Measurements from ENCODE around the gene GRK5. TPM values are rescaled to one million over a fixed set of nuclear protein-coding genes. Genes with fewer than 3 reads are reported as not detected.

Gene GRK5
- total RNA-seq, 1 donor = 20.5 TPM

DNA sequence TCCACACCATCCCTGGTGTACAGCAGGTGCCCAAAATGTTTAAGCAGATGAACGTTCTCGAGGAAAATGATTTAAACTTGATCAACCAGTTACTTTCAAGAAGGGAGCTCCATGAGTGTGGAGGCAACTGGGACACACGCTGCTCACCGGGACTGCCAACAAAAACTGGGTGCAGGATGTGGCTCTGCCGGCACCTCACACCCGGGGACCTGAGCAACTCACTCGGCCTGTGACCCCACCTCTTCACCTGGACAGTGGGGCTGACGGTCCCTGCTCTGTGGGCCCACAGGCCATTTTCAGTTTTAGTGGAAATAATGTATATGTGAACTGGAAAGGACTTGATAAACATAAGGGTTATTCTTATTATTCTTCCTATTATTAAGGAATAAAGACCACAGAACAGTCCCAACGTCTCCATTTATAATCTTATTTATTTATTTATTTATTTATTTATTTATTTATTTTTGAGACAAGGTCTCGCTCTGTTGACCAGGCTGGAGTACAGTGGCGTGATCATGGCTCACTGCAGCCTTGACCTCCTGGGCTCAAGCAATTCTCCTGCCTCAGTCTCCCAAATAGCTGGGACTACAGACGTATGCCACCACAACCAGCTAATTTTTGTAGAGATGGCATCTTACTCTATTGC, 274.5 kb downstream of the GRK5 start:
- H3K4me3 ChIP-seq (ENCODE audit: low read depth, low read length) = no peak overlapping the region
- no peak for DNase-seq (ENCODE audit: low read depth)
- TF ChIP-seq, protein P1, sequence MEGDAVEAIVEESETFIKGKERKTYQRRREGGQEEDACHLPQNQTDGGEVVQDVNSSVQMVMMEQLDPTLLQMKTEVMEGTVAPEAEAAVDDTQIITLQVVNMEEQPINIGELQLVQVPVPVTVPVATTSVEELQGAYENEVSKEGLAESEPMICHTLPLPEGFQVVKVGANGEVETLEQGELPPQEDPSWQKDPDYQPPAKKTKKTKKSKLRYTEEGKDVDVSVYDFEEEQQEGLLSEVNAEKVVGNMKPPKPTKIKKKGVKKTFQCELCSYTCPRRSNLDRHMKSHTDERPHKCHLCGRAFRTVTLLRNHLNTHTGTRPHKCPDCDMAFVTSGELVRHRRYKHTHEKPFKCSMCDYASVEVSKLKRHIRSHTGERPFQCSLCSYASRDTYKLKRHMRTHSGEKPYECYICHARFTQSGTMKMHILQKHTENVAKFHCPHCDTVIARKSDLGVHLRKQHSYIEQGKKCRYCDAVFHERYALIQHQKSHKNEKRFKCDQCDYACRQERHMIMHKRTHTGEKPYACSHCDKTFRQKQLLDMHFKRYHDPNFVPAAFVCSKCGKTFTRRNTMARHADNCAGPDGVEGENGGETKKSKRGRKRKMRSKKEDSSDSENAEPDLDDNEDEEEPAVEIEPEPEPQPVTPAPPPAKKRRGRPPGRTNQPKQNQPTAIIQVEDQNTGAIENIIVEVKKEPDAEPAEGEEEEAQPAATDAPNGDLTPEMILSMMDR (IDR thresholded peaks at IDR 0.05; ENCODE audit: insufficient read depth, low read length) = no peak

GRCh38 chr10:119483001-119483400, 275.6 kb downstream of the GRK5 start:
- no peak overlapping the region for H3K4me3 ChIP-seq (ENCODE audit: low read depth, low read length)
- DNase-seq (ENCODE audit: low read depth) = no peak
- TF ChIP-seq, protein P1 (IDR thresholded peaks at IDR 0.05; ENCODE audit: insufficient read depth, low read length) = no peak

GRCh38 chr10:119483839-119484238, 276.5 kb downstream of the GRK5 start:
- TF ChIP-seq, protein P1 (IDR thresholded peaks at IDR 0.05; ENCODE audit: insufficient read depth, low read length) = no peak
- DNase-seq (ENCODE audit: low read depth) = no peak
- H3K4me3 ChIP-seq (ENCODE audit: low read depth, low read length) = no peak overlapping the region

DNA sequence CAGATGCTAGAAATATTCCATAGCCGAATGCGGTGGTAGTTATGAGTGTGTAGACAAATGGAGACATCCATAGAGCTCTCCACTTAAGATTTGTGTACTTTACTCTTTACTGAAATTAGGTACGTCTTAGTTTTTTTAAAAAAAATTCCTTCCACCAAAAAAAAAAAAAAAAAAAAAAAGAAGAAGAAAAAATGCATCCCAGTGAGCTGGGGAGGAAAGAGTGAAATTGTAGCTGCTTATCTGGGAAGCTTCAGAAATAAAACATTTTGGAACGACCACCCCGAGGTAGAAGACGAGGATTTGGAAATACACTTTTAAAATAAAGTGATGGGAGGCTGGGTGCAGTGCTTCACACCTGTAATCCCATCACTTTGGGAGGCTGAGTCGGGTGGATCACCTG, 281.3 kb downstream of the GRK5 start:
- no peak overlapping the region for H3K4me3 ChIP-seq (ENCODE audit: low read depth, low read length)
- no peak for DNase-seq (ENCODE audit: low read depth)
- TF ChIP-seq, protein P1 (IDR thresholded peaks at IDR 0.05; ENCODE audit: insufficient read depth, low read length) = no peak

DNA sequence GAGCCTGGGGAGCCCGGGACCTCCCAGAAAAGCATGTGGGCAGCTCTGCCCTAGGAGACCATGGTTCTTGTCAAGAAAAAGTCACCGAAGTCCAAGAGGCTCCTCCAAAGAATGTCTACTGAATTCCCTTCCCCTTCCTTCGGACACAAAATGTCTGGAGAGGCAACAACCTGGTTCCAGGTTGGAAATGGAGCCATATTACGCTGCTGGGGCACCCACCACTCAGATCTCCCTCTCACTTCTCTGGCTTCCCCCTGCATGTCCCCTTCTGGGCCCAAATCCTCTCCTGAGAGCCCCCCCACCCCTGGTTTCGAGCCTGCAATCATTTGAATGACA, 282.6 kb downstream of the GRK5 start:
- DNase-seq (ENCODE audit: low read depth) = no peak
- H3K4me3 ChIP-seq (ENCODE audit: low read depth, low read length) = no peak overlapping the region
- TF ChIP-seq, protein P1 (IDR thresholded peaks at IDR 0.05; ENCODE audit: insufficient read depth, low read length) = no peak

GRCh38 chr10:119491966-119492757, 284.8 kb downstream of the GRK5 start:
- H3K4me3 ChIP-seq (ENCODE audit: low read depth, low read length) = no peak overlapping the region
- TF ChIP-seq, protein P1 (IDR thresholded peaks at IDR 0.05; ENCODE audit: insufficient read depth, low read length) = no peak
- DNase-seq (ENCODE audit: low read depth) = no peak

Data from fibroblast of the aortic adventitia (primary cell).